Mesothelial cell of epicardium (in vitro differentiated cells): ENCODE results near the gene PDCD1LG2. TPM values are rescaled to one million over a fixed set of nuclear protein-coding genes. Genes with fewer than 3 reads are reported as not detected.
"Not testable (repeated sequence)": the region's sequence is repeated elsewhere in the genome, so short reads cannot be mapped to it uniquely, and the experiment has no call there.

Source experiments
- DNase-seq, 2 experiments: peaks; one replicate each; pipeline ENCODE4 v3.0.0; 2021; ENCODE audit warnings: low spot score in 2 of 2; ENCODE audit not compliant: unreplicated experiment in 2 of 2
- H3K27ac Mint-ChIP-seq: 2 replicates; pipeline ENCODE4 v1.8.0; 2021; ENCODE audit warnings: mixed read lengths
- H3K27me3 Mint-ChIP-seq: 2 replicates; pipeline ENCODE4 v1.8.0; 2021; ENCODE audit warnings: low read depth, mixed read lengths
- H3K36me3 Mint-ChIP-seq: 2 replicates; pipeline ENCODE4 v1.8.0; 2021; ENCODE audit warnings: mixed read lengths
- H3K4me1 Mint-ChIP-seq: 2 replicates; pipeline ENCODE4 v1.8.0; 2021; ENCODE audit warnings: mixed read lengths
- H3K4me3 Mint-ChIP-seq: 2 replicates; pipeline ENCODE4 v1.8.0; 2021; ENCODE audit warnings: mild to moderate bottlenecking, moderate library complexity, mixed read lengths
- H3K9me3 Mint-ChIP-seq: 2 replicates; pipeline ENCODE4 v1.8.0; 2021; ENCODE audit warnings: mixed read lengths
- CTCF ChIP-seq: fragments of 200-600 bp; sonication (generic); IDR thresholded peaks from one replicate; pipeline ENCODE4 v1.5.0; 2021; ENCODE audit warnings: antibody characterized with exemption; ENCODE audit not compliant: unreplicated experiment
- total RNA-seq: library from RNA; stranded (reverse); gene quantifications from 3 replicates; pipeline ENCODE4 v1.2.1, GENCODE V29; 2021

Gene PDCD1LG2
- total RNA-seq, 1 donor from 2014 or later = not detected

- Mint-ChIP-seq H3K9me3 (no peaks in the 10 kb centered on the region), H3K36me3 (peaks cover 2% of the 10 kb centered on the region), H3K27ac (no peak overlapping the region), H3K4me3 (no peak overlapping the region), H3K27me3 (no peaks in the 10 kb centered on the region), H3K4me1 (no peaks in the 10 kb centered on the region)
- no peak for TF ChIP-seq CTCF
- DNase-seq = no peak
Observed at GRCh38 chr9:5577225-5577624, 66.9 kb downstream of the PDCD1LG2 start.

GRCh38 chr9:5578018-5578697, 67.8 kb downstream of the PDCD1LG2 start:
- Mint-ChIP-seq H3K36me3 (peaks cover 2% of the 10 kb centered on the region), H3K4me1 (no peaks in the 10 kb centered on the region), H3K9me3 (no peaks in the 10 kb centered on the region), H3K27ac (no peak overlapping the region), H3K27me3 (no peaks in the 10 kb centered on the region), H3K4me3 (no peak overlapping the region)
- TF ChIP-seq CTCF = no peak
- DNase-seq = no peak

- no peaks in the 10 kb centered on the region for H3K4me1 Mint-ChIP-seq
- no peak overlapping the region for H3K27ac Mint-ChIP-seq
- H3K9me3 Mint-ChIP-seq = no peaks in the 10 kb centered on the region
- H3K4me3 Mint-ChIP-seq = no peak overlapping the region
- no peaks in the 10 kb centered on the region for H3K27me3 Mint-ChIP-seq
- DNase-seq = no peak
- no peak for TF ChIP-seq CTCF
- peaks cover 2% of the 10 kb centered on the region for H3K36me3 Mint-ChIP-seq
Observed at GRCh38 chr9:5578698-5579085, 68.4 kb downstream of the PDCD1LG2 start.

GRCh38 chr9:5579881-5580280, 69.5 kb downstream of the PDCD1LG2 start:
- no peaks in the 10 kb centered on the region for H3K27me3 Mint-ChIP-seq
- H3K9me3 Mint-ChIP-seq = no peaks in the 10 kb centered on the region
- no peak overlapping the region for H3K27ac Mint-ChIP-seq
- H3K36me3 Mint-ChIP-seq = peaks cover 2% of the 10 kb centered on the region
- DNase-seq = no peak
- H3K4me1 Mint-ChIP-seq = no peaks in the 10 kb centered on the region
- H3K4me3 Mint-ChIP-seq = no peak overlapping the region
- TF ChIP-seq CTCF = no peak

GRCh38 chr9:5580650-5581049, 70.3 kb downstream of the PDCD1LG2 start:
- Mint-ChIP-seq H3K4me1 (no peaks in the 10 kb centered on the region), H3K27ac (no peak overlapping the region), H3K4me3 (no peak overlapping the region), H3K27me3 (no peaks in the 10 kb centered on the region), H3K36me3 (no peaks in the 10 kb centered on the region), H3K9me3 (no peaks in the 10 kb centered on the region)
- no peak for DNase-seq
- TF ChIP-seq CTCF = no peak

- H3K4me3 Mint-ChIP-seq, H3K4me1 Mint-ChIP-seq, H3K27me3 Mint-ChIP-seq, H3K9me3 Mint-ChIP-seq, DNase-seq, H3K36me3 Mint-ChIP-seq, H3K27ac Mint-ChIP-seq: not testable (repeated sequence)
Observed at GRCh38 chr9:5581706-5582105, 71.4 kb downstream of the PDCD1LG2 start.
